Esophagus squamous epithelium (tissue), 5 donors: ENCODE results near the gene APOA4. TPM values are rescaled to one million over a fixed set of nuclear protein-coding genes. Genes with fewer than 3 reads are reported as not detected.

ENCODE experiments used
- DNase-seq: peaks from one replicate; lab custom pipeline; 2025; lab: John Stamatoyannopoulos, UW
- H3K27ac ChIP-seq, 4 donors: fragments of 200-600 bp; sonication (generic); one replicate each; pipeline ENCODE4 v1.5.1; 2016 to 2019; ENCODE audit warnings: mild to moderate bottlenecking in 1 of 4
- H3K27me3 ChIP-seq, 4 donors: fragments of 200-600 bp; sonication (generic); 1 replicate in 3 of 4; 2 replicates in 1 of 4; pipeline versions ENCODE4 v1.5.1 to v1.6.0; 2017 to 2021; ENCODE audit warnings: antibody characterized with exemption in 1 of 4
- H3K36me3 ChIP-seq, 3 donors: fragments of 200-600 bp; sonication (generic); one replicate each; pipeline ENCODE4 v1.5.1; 2016 to 2019
- H3K4me1 ChIP-seq, 3 donors: fragments of 200-600 bp; sonication (generic); one replicate each; pipeline ENCODE4 v1.5.1; 2017 to 2019
- H3K4me3 ChIP-seq, 4 donors: fragments of 200-600 bp; sonication (generic); 1 replicate in 3 of 4; 2 replicates in 1 of 4; pipeline ENCODE4 v1.5.1; 2016 to 2019; ENCODE audit warnings: mild to moderate bottlenecking in 2 of 4, moderate library complexity in 1 of 4
- H3K9me3 ChIP-seq, 3 donors: fragments of 200-600 bp; sonication (generic); one replicate each; pipeline ENCODE4 v1.5.1; 2016 to 2019
- CTCF ChIP-seq, 6 experiments: fragments of 450-650 bp in 4 of 6; fragments of 200-600 bp in 2 of 6; sonication (generic) in 2 of 6; IDR thresholded peaks; one replicate each; pipeline ENCODE4 v1.5.1; 2016 to 2019; ENCODE audit warnings: antibody characterized with exemption in 6 of 6, mild to moderate bottlenecking in 4 of 6, moderate library complexity in 4 of 6
- POLR2A ChIP-seq, 4 donors: fragments of 450-650 bp; IDR thresholded peaks; one replicate each; pipeline ENCODE4 v1.6.1; 2017; ENCODE audit warnings: antibody characterized with exemption in 4 of 4, mild to moderate bottlenecking in 4 of 4, moderate library complexity in 3 of 4
- WGBS, 2 donors: methylation state at CpG; one replicate each; pipeline ENCODE4 v1.1.5; 2018; 5-methylcytosine and 5-hydroxymethylcytosine counted together
- intact Hi-C: fragments of 100-400 bp; cut with DNase I; formaldehyde crosslinking; loops from one replicate; pipeline ENCODE4 v1.15.0; 2022
- total RNA-seq, 4 donors: library from RNA; depleted of rRNA; stranded (reverse); fragments of >200 nt; gene quantifications; one replicate each; pipeline ENCODE4 v1.1.0, GENCODE V29; 2016
- donor health status: DM: yes; HTN: yes; CAD: no.

Gene APOA4
- total RNA-seq, 4 donors from 2014 or later = not detected

GRCh38 chr11:116862185-116862584 lies 39.1 kb upstream of the APOA4 start:
- no peaks in the 10 kb centered on the region for H3K9me3 ChIP-seq
- peaks cover 9 to 100% (median 19%) of the 10 kb centered on the region in 3 donors for H3K36me3 ChIP-seq
- H3K4me3 ChIP-seq = no peak overlapping the region
- no peak for DNase-seq
- TF ChIP-seq POLR2A (IDR thresholded peaks at IDR 0.05) (no peak), CTCF (IDR thresholded peaks at IDR 0.05) (no peak)
- intact Hi-C loops = no loop called here
- no peaks in the 10 kb centered on the region for H3K27me3 ChIP-seq
- H3K4me1 ChIP-seq = no peaks in the 10 kb centered on the region
- WGBS, 2 donors = 78 to 94% methylated on average over 3 of the region's 3 CpGs
- H3K27ac ChIP-seq = no peak overlapping the region

GRCh38 chr11:116861539-116861938 lies 38.4 kb upstream of the APOA4 start:
- peaks cover 9 to 100% (median 19%) of the 10 kb centered on the region in 3 donors for H3K36me3 ChIP-seq
- no peaks in the 10 kb centered on the region for H3K4me1 ChIP-seq
- intact Hi-C loops = no loop called here
- TF ChIP-seq POLR2A (IDR thresholded peaks at IDR 0.05) (no peak), CTCF (IDR thresholded peaks at IDR 0.05) (no peak)
- no peak overlapping the region for H3K27ac ChIP-seq
- H3K9me3 ChIP-seq = no peaks in the 10 kb centered on the region
- no peaks in the 10 kb centered on the region for H3K27me3 ChIP-seq
- H3K4me3 ChIP-seq = no peak overlapping the region
- WGBS, 2 donors = 64% methylated on average over 1 of the region's 1 CpG
- no peak for DNase-seq

- TF ChIP-seq POLR2A (IDR thresholded peaks at IDR 0.05) = no peak
- TF ChIP-seq CTCF (IDR thresholded peaks at IDR 0.05) = no peak
- DNase-seq = no peak
- H3K36me3 ChIP-seq = peaks cover 9 to 98% (median 19%) of the 10 kb centered on the region in 3 donors
- intact Hi-C loops = no loop called here
- H3K4me1 ChIP-seq = peaks cover 0 to 4% (median 0%) of the 10 kb centered on the region in 3 donors
- H3K27me3 ChIP-seq = no peaks in the 10 kb centered on the region
- no peak overlapping the region for H3K4me3 ChIP-seq
- H3K9me3 ChIP-seq = no peaks in the 10 kb centered on the region
- 92 to 93% methylated on average over 6 of the region's 6 CpGs for WGBS, 2 donors
- H3K27ac ChIP-seq = no peak overlapping the region
Measured at GRCh38 chr11:116860303-116860702, 37.2 kb upstream of the APOA4 start.

GRCh38 chr11:116859175-116859574 lies 36.1 kb upstream of the APOA4 start:
- Histone ChIP-seq H3K27ac (no peak overlapping the region), H3K27me3 (no peaks in the 10 kb centered on the region), H3K36me3 (peaks cover 9 to 97% (median 19%) of the 10 kb centered on the region in 3 donors), H3K9me3 (no peaks in the 10 kb centered on the region), H3K4me3 (no peak overlapping the region), H3K4me1 (peaks cover 0 to 11% (median under 1%) of the 10 kb centered on the region in 3 donors)
- intact Hi-C loops = no loop called here
- WGBS, 2 donors = 87 to 100% methylated on average over 3 to 7 of the region's 8 CpGs
- TF ChIP-seq CTCF (IDR thresholded peaks at IDR 0.05) (no peak), POLR2A (IDR thresholded peaks at IDR 0.05) (no peak)
- no peak for DNase-seq

- 76 to 100% methylated on average over 2 to 6 of the region's 7 CpGs for WGBS, 2 donors
- no peaks in the 10 kb centered on the region for H3K27me3 ChIP-seq
- no peak overlapping the region for H3K27ac ChIP-seq
- intact Hi-C loops = no loop called here
- TF ChIP-seq CTCF (IDR thresholded peaks at IDR 0.05) (no peak), POLR2A (IDR thresholded peaks at IDR 0.05) (no peak)
- no peak for DNase-seq
- H3K4me3 ChIP-seq = no peak overlapping the region
- peaks cover 6 to 24% (median 13%) of the 10 kb centered on the region in 3 donors for H3K4me1 ChIP-seq
- peaks cover 9 to 90% (median 19%) of the 10 kb centered on the region in 3 donors for H3K36me3 ChIP-seq
- no peaks in the 10 kb centered on the region for H3K9me3 ChIP-seq
Measured at GRCh38 chr11:116857936-116858335, 34.8 kb upstream of the APOA4 start.
